Stomach (tissue), 9 donors: ENCODE measurements around the gene CISD3. TPM values are rescaled to one million over a fixed set of nuclear protein-coding genes. Genes with fewer than 3 reads are reported as not detected.

Source experiments
- DNase-seq, 2 donors: peaks; one replicate each; pipeline versions ENCODE4 v3.0.0 to v3.0.0-alpha.2; 2013 to 2019
- H3K27ac ChIP-seq, 5 donors: fragments of 200-600 bp in 4 of 5; sonication (generic) in 4 of 5; one replicate each; pipeline ENCODE4 v1.5.1; 2013 to 2019; ENCODE audit warnings: mild to moderate bottlenecking in 1 of 5, moderate library complexity in 1 of 5
- H3K27me3 ChIP-seq, 3 donors: fragments of 200-600 bp; sonication (generic); one replicate each; pipeline ENCODE4 v1.5.1; 2017 to 2019; ENCODE audit warnings: mixed run types in 1 of 3
- H3K36me3 ChIP-seq, 4 donors: fragments of 200-600 bp; sonication (generic); 1 replicate in 3 of 4; 2 replicates in 1 of 4; pipeline ENCODE4 v1.5.1; 2016 to 2019
- H3K4me1 ChIP-seq, 4 donors: fragments of 200-600 bp; sonication (generic); one replicate each; pipeline ENCODE4 v1.5.1; 2016 to 2019
- H3K4me3 ChIP-seq, 4 donors: fragments of 200-600 bp; sonication (generic) in 3 of 4; one replicate each; pipeline ENCODE4 v1.5.1; 2016 to 2019; ENCODE audit warnings: mild to moderate bottlenecking in 1 of 4
- H3K9me3 ChIP-seq, 4 donors: fragments of 200-600 bp; sonication (generic); one replicate each; pipeline ENCODE4 v1.5.1; 2016 to 2019
- EP300 ChIP-seq: sonication (generic); formaldehyde crosslinking; IDR thresholded peaks from one replicate; pipeline ENCODE4 v1.6.1; 2017; ENCODE audit warnings: antibody characterized with exemption
- POLR2A ChIP-seq, 4 donors: fragments of 450-650 bp; IDR thresholded peaks; one replicate each; pipeline ENCODE4 v1.6.1; 2016; ENCODE audit warnings: antibody characterized with exemption in 4 of 4, control low read depth in 2 of 4, mild to moderate bottlenecking in 1 of 4, moderate library complexity in 1 of 4
- POLR2AphosphoS5 ChIP-seq, 3 donors: sonication (generic); formaldehyde crosslinking; IDR thresholded peaks; one replicate each; pipeline ENCODE4 v1.6.1; 2016; ENCODE audit warnings: antibody characterized with exemption in 3 of 3
- WGBS, 5 donors: extraction: QIAGEN DNeasy Blood & Tissue Kit in 3 of 5; methylation state at CpG; one replicate each; pipeline versions ENCODE4 v1.1.5 to v1.1.7; 2013 to 2018; 5-methylcytosine and 5-hydroxymethylcytosine counted together
- intact Hi-C: fragments of 100-400 bp; cut with DNase I; formaldehyde crosslinking; loops from one replicate; pipeline ENCODE4 v1.15.1; 2023; ENCODE audit warnings: low total_unique reads
- polyA plus RNA-seq, 3 donors: library from polyadenylated mRNA; stranded (reverse); fragments of 200-250 nt; gene quantifications; one replicate each; pipeline ENCODE4 v1.2.3, GENCODE V29; 2013
- total RNA-seq, 5 donors: library from RNA; depleted of rRNA; stranded (reverse); fragments of >200 nt; gene quantifications; one replicate each; pipeline versions ENCODE4 v1.1.0 to v1.2.3, GENCODE V29; 2014 to 2016
- TF ChIP-seq, protein P1 (sequence below), 7 experiments: fragments of 450-650 bp in 4 of 7; fragments of 200-600 bp in 3 of 7; sonication (generic) in 3 of 7; IDR thresholded peaks; one replicate each; pipeline ENCODE4 v1.5.1; 2016 to 2019; ENCODE audit warnings: antibody characterized with exemption in 7 of 7, control low read depth in 2 of 7, mild to moderate bottlenecking in 1 of 7
- donor health status: healthy with polysubstance abuse.
- donor health status: Bipolar disorder and iron deficiency.
- donor health status: healthy.

Gene CISD3
- total and polyA plus RNA-seq, 8 donors, result 4.0 to 79.9 (median 33.7) TPM

DNA sequence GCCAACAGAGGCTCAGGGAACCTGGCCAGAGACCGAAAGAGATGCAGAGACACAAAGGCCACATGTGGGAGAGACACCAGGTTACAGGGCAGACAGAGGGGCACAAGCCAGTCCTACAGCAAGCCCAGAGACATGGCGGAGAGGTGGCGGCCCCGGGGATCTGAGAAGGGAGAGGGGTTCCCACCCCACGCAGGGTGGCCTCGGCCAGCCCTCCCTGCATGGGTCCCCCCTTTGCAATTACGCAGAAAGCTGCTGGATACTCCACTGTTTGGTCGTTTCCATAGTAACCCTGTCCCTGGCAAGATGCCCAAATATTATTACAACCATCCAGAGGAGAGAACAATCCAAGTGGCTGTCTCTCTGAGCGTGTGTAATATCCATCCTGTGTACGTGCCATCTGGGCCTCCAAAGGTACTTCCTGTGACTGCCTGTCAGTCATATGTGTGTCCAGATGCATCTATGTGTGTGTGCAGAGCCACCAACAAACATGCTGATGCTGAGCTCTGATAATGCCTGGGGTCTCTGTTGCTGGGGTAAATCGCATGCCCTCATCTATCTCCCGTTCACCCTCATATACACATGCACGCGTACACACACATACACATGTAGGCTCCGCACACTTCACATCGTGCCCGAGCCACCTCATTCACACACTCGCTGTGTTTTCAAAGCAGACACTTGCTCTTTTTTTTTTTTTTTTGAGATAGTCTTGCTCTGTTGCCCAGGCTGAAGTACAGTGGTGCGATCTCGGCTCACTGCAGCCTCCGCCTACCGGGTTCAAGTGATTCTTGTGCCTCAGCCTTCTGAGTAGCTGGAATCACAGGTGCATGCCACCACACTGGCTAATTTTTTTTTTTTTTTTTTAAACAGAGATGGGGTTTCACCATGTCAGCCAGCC is 12.5 kb downstream of the CISD3 start:
- Histone ChIP-seq H3K4me3 (no peak overlapping the region), H3K9me3 (no peaks in the 10 kb centered on the region), H3K36me3 (peaks cover 0 to 26% (median 25%) of the 10 kb centered on the region in 4 donors), H3K27me3 (peaks cover 0 to 14% (median 2%) of the 10 kb centered on the region in 3 donors), H3K27ac (peak overlapping the region; percentile 76 to 90 (median 83)), H3K4me1 (peaks cover 51 to 77% (median 67%) of the 10 kb centered on the region in 4 donors)
- intact Hi-C loops, result no loop called here
- DNase-seq, result peak in 1 of 2 donors; percentile 96
- 34 to 42% (median 38%) methylated on average over 21 to 22 of the region's 22 CpGs for WGBS, 5 donors
- TF ChIP-seq POLR2AphosphoS5 (IDR thresholded peaks at IDR 0.05), result peak; percentile 14 to 62 (median 41)
- TF ChIP-seq, protein P1, sequence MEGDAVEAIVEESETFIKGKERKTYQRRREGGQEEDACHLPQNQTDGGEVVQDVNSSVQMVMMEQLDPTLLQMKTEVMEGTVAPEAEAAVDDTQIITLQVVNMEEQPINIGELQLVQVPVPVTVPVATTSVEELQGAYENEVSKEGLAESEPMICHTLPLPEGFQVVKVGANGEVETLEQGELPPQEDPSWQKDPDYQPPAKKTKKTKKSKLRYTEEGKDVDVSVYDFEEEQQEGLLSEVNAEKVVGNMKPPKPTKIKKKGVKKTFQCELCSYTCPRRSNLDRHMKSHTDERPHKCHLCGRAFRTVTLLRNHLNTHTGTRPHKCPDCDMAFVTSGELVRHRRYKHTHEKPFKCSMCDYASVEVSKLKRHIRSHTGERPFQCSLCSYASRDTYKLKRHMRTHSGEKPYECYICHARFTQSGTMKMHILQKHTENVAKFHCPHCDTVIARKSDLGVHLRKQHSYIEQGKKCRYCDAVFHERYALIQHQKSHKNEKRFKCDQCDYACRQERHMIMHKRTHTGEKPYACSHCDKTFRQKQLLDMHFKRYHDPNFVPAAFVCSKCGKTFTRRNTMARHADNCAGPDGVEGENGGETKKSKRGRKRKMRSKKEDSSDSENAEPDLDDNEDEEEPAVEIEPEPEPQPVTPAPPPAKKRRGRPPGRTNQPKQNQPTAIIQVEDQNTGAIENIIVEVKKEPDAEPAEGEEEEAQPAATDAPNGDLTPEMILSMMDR (IDR thresholded peaks at IDR 0.05), result no peak
- no peak for TF ChIP-seq POLR2A (IDR thresholded peaks at IDR 0.05)
- no peak for TF ChIP-seq EP300

DNA sequence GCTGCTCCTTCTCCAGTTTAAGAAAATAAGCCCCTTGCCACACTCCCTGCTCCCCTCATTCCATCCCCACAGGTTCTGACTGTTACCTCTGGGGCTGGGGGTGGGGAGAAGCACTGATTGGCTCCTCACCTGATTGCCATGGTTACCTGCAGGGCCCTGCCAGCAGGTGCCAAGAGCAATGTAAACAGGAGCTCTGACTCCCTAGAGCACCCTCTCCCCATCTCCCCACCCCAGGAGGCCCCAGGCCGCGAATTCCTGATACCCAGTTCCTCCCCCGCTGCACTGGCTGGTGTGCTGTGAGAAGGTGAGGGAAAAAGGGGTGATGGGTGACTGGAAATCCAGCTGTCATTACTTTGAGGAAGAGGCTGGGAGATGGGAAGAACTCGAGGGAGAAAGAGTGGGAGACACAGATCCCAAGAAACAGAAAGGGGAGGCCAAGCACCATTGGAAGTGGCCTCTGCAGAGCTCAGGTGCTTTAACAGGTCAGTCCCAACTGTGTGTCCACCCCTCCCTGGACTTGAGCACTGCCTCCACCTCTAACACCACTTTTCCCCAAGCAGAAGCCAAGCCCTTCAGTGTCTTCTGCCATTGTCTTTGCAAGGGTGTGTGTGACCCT is 13.5 kb downstream of the CISD3 start:
- no peaks in the 10 kb centered on the region for H3K9me3 ChIP-seq
- no peak for TF ChIP-seq EP300
- no peak for TF ChIP-seq POLR2AphosphoS5 (IDR thresholded peaks at IDR 0.05)
- TF ChIP-seq, protein P1 (IDR thresholded peaks at IDR 0.05), result no peak
- no peak for TF ChIP-seq POLR2A (IDR thresholded peaks at IDR 0.05)
- H3K27ac ChIP-seq, result peak overlapping the region in 4 of 5 donors; percentile 76 to 90 (median 82)
- peak in 1 of 2 donors; percentile 82 for DNase-seq
- intact Hi-C loops, result no loop called here
- H3K4me1 ChIP-seq, result peaks cover 55 to 87% (median 76%) of the 10 kb centered on the region in 4 donors
- 35 to 59% (median 47%) methylated on average over 4 of the region's 4 CpGs for WGBS, 5 donors
- H3K27me3 ChIP-seq, result peaks cover 0 to 24% (median 10%) of the 10 kb centered on the region in 3 donors
- H3K4me3 ChIP-seq, result no peak overlapping the region
- peaks cover 0 to 16% (median 15%) of the 10 kb centered on the region in 4 donors for H3K36me3 ChIP-seq

GRCh38 chr17:38745545-38745944 is 15.4 kb downstream of the CISD3 start:
- WGBS, 5 donors, result 38 to 58% (median 39%) methylated on average over 4 of the region's 4 CpGs
- no peak overlapping the region for H3K4me3 ChIP-seq
- no peaks in the 10 kb centered on the region for H3K9me3 ChIP-seq
- intact Hi-C loops, result no loop called here
- DNase-seq, result no peak
- peak overlapping the region in 4 of 5 donors; percentile 22 to 94 (median 92) for H3K27ac ChIP-seq
- H3K36me3 ChIP-seq, result no peaks in the 10 kb centered on the region
- TF ChIP-seq, protein P1 (IDR thresholded peaks at IDR 0.05), result no peak
- TF ChIP-seq POLR2A (IDR thresholded peaks at IDR 0.05) (no peak), EP300 (no peak)
- H3K27me3 ChIP-seq, result peaks cover 0 to 43% (median 15%) of the 10 kb centered on the region in 3 donors
- H3K4me1 ChIP-seq, result peaks cover 71 to 100% (median 95%) of the 10 kb centered on the region in 4 donors
